Measurements from ENCODE around the gene ALG3. TPM values are rescaled to one million over a fixed set of nuclear protein-coding genes. Genes with fewer than 3 reads are reported as not detected.

Gene ALG3
- total RNA-seq, 3 donors from 2014 or later (not counting 1 experiment from before 2014, with no cell fraction given), result 18.4 to 21.8 (median 20.4) TPM

GRCh38 chr3:184291738-184292445, 43.1 kb upstream of the ALG3 start:
- no peak overlapping the region for H3K27ac Mint-ChIP-seq
- Histone ChIP-seq H3K27me3 (ENCODE audit: control insufficient read depth, insufficient read depth, low read length) (no peaks in the 10 kb centered on the region), H3K4me3 (ENCODE audit: low read length) (no peak overlapping the region), H3K4me1 (ENCODE audit: control insufficient read depth, insufficient read depth, low read length) (no peaks in the 10 kb centered on the region), H3K27ac (ENCODE audit: low read length) (no peak overlapping the region), H3K36me3 (ENCODE audit: control insufficient read depth, insufficient read depth, low read length) (no peaks in the 10 kb centered on the region), H3K9me3 (ENCODE audit: control insufficient read depth, insufficient read depth, low read length) (no peaks in the 10 kb centered on the region)
- no peak for ATAC-seq
- WGBS (ENCODE audit: insufficient coverage), result 95% methylated on average over 21 of the region's 21 CpGs
- H3K4me1 Mint-ChIP-seq, result no peaks in the 10 kb centered on the region
- DNase-seq, result no peak
- intact Hi-C loops (cut with micrococcal nuclease), result no loop called here
- H3K4me3 Mint-ChIP-seq, result no peak overlapping the region
- H3K27me3 Mint-ChIP-seq (ENCODE audit: low read depth in 2 of 2), result peaks cover 0 to 2% of the 10 kb centered on the region in 2 donors
- no peaks in the 10 kb centered on the region for H3K9me3 Mint-ChIP-seq
- H3K36me3 Mint-ChIP-seq, result no peaks in the 10 kb centered on the region
- no peak for TF ChIP-seq CTCF (IDR thresholded peaks at IDR 0.05)

- intact Hi-C loops (cut with micrococcal nuclease), result no loop called here
- no peaks in the 10 kb centered on the region for H3K36me3 Mint-ChIP-seq
- H3K4me3 Mint-ChIP-seq, result no peak overlapping the region
- H3K4me1 ChIP-seq (ENCODE audit: control insufficient read depth, insufficient read depth, low read length), result no peaks in the 10 kb centered on the region
- no peaks in the 10 kb centered on the region for H3K9me3 ChIP-seq (ENCODE audit: control insufficient read depth, insufficient read depth, low read length)
- ATAC-seq, result no peak
- DNase-seq, result no peak
- H3K27me3 Mint-ChIP-seq (ENCODE audit: low read depth in 2 of 2), result peaks cover 3 to 7% of the 10 kb centered on the region in 2 donors
- no peaks in the 10 kb centered on the region for H3K36me3 ChIP-seq (ENCODE audit: control insufficient read depth, insufficient read depth, low read length)
- no peak overlapping the region for H3K4me3 ChIP-seq (ENCODE audit: low read length)
- H3K27ac ChIP-seq (ENCODE audit: low read length), result no peak overlapping the region
- no peaks in the 10 kb centered on the region for H3K4me1 Mint-ChIP-seq
- no peaks in the 10 kb centered on the region for H3K9me3 Mint-ChIP-seq
- H3K27ac Mint-ChIP-seq, result no peak overlapping the region
- no peak for TF ChIP-seq CTCF (IDR thresholded peaks at IDR 0.05)
- H3K27me3 ChIP-seq (ENCODE audit: control insufficient read depth, insufficient read depth, low read length), result no peaks in the 10 kb centered on the region
- 88% methylated on average over 22 of the region's 22 CpGs for WGBS (ENCODE audit: insufficient coverage)
Observed at GRCh38 chr3:184291044-184291737, 42.4 kb upstream of the ALG3 start.

GRCh38 chr3:184290331-184290730, 41.6 kb upstream of the ALG3 start:
- no peak for ATAC-seq
- Mint-ChIP-seq H3K9me3 (no peaks in the 10 kb centered on the region), H3K4me3 (no peak overlapping the region), H3K4me1 (no peaks in the 10 kb centered on the region), H3K27ac (no peak overlapping the region), H3K36me3 (no peaks in the 10 kb centered on the region), H3K27me3 (ENCODE audit: low read depth in 2 of 2) (peaks cover 12 to 13% of the 10 kb centered on the region in 2 donors)
- 93% methylated on average over 10 of the region's 10 CpGs for WGBS (ENCODE audit: insufficient coverage)
- intact Hi-C loops (cut with micrococcal nuclease), result no loop called here
- Histone ChIP-seq H3K36me3 (ENCODE audit: control insufficient read depth, insufficient read depth, low read length) (no peaks in the 10 kb centered on the region), H3K4me1 (ENCODE audit: control insufficient read depth, insufficient read depth, low read length) (no peaks in the 10 kb centered on the region), H3K9me3 (ENCODE audit: control insufficient read depth, insufficient read depth, low read length) (no peaks in the 10 kb centered on the region), H3K4me3 (ENCODE audit: low read length) (no peak overlapping the region), H3K27me3 (ENCODE audit: control insufficient read depth, insufficient read depth, low read length) (no peaks in the 10 kb centered on the region), H3K27ac (ENCODE audit: low read length) (no peak overlapping the region)
- no peak for DNase-seq
- no peak for TF ChIP-seq CTCF (IDR thresholded peaks at IDR 0.05)
